ENCODE measurements around the gene NFASC.
A peak's percentile ranks its signal among the peaks of the same experiment; 100 is the strongest.

NFASC gene

DNA sequence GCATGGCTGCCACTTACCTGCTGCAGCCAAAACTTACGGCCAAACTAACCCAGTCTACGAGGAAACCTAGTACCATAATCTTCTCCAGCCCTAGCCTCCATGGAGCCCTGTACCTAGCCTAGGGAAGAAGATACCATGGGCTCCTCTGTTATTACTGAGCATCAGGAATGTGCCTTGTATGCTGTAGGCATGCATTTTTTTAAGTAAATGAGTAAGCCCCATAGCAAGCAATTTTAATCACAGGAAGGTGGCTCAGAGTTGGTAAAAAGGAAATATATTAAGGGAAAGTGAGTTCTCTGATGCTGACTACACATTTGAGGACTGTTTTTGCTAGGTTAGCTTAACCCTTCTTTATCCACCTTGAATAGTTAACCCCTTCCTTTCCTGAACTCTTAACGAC lies 21.2 kb downstream of the NFASC start:
- DNase-seq, result no peak

DNA sequence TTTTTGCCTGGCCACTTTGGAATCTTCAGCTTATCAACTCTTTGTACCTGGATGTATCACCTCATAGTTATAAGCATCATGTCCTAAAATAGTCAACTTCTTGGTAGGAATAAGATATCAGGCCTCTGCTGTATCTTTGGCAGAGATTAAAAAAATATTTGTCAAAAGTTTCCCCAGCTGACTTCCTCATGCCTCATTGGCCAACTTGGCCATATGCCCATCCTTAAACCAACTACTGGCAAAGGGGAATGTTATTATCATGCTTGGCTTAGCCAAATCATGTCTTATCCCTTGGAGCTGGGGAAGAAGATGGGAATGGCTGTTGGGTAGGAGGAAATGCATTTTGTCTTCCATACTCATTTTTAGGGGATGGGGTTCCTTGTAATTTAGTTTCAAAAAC lies 23.4 kb downstream of the NFASC start:
- DNase-seq, result no peak

DNA sequence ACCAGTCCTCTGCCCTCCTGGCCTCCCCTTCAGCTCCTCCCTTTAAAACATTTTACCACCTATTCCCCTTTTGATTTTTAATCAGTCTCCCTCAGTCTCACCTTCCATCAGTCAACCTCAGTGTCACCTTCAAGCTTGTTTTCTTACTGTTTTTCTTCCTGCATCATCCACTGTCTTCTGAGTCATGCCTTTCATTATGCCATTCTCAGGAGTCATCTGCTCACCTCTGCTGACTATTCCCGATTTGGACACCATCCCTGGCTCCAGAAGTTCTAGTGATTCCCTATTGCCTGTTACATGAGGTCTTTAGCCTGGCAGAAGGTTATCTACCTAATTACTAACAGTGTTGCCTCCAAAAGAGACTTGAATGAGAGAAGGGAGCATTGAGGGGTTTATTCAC lies 23.9 kb downstream of the NFASC start:
- DNase-seq, result no peak

- DNase-seq, result no peak
Observed at GRCh38 chr1:204896023-204896422, 25.4 kb downstream of the NFASC start.

GRCh38 chr1:204896787-204897469 lies 26.3 kb downstream of the NFASC start:
- no peak for DNase-seq

DNA sequence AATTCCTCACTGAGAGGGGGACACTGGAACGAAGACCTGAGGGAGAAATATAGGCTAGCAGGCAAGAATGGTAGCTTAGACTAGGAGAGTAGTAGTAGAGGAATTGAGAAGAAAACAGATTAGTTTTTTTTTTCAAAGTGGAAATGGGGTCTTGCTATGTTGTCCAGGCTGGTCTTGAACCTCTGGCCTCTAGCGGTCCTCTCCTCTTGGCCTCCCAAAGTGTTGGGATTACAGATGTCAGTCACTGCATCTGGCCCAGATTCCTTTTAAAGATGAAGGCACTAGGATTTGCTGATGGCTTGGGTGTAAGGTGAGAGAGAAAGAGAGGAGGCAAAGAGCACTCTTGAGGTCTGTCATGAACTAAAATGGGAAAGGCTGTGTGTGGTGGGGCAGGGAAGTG lies 30.1 kb downstream of the NFASC start:
- no peak for DNase-seq

GRCh38 chr1:204902671-204903070 lies 32.0 kb downstream of the NFASC start:
- no peak for DNase-seq

GRCh38 chr1:204904228-204904810 lies 33.7 kb downstream of the NFASC start:
- no peak for DNase-seq

DNA sequence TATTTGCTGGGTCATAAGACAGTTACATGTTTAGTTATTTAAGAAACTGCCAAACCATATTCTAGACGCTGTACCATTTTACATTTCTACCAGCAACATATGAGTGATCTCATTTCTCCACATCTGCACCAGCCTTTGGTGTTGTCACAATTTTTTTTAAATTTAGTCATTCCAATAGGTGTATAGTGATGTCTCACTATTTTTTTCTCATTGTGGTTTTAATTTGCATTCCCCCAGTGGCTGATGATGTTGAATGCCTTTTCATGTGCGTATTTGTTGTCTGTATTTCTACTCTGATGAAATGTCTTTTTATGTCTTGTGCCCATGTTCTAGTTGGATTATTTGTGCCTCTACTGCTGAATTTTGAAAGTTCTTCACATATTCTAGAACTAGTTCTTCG lies 38.4 kb downstream of the NFASC start:
- DNase-seq, result no peak

GRCh38 chr1:204915861-204916495 lies 45.3 kb downstream of the NFASC start:
- DNase-seq, result peak; percentile 3

DNA sequence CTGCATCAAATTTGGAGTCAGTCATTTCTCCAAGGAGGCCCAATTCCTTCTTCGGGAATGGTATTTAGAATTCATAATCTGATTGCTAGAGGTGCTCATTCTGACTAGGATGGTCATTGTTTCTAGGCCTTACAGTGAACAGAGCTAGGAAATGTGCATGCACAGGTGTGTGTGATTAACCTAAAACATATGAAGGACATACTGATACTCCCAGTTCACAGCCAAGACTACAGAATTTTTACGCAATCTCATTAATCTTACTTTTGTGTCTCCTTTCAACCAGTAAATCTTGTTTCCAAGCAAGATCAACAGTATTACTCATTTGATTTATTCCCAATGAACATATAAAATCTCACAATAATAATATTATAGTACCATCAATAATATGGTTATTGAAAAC lies 47.1 kb downstream of the NFASC start:
- DNase-seq, result no peak

GRCh38 chr1:204920511-204920910 lies 49.8 kb downstream of the NFASC start:
- DNase-seq, result no peak

- no peak for DNase-seq
Observed at GRCh38 chr1:204920967-204921366, 50.3 kb downstream of the NFASC start.

DNA sequence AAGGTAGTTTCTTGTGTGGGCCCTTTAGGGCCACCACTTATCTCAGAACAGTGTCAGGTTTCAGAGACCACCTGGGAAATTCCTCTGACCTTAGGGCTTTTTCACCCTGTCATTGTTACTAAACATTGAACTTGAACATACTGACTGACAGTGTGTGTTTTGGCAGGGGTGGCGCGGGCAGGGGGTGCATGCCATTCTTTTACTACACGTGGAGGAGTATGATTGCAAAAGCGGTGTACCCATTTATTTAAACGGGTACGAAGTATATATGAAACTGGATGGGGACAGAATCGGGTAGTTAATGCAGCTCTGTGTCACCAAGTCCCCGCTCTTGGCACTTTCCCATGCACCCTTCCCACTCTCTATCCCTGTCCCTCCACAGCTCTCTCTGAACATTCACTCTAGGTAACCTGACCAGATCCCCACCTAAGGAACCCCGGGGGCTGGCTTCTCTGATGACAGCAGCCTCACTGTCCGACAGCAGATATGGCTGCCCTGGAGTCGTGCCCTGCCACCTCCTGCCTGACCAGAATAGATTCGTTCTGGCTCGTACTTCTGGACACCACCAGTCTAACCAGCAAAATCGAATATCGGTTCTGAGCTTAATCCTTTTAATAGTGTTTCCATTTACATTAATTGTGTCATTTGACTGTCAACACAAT lies 51.3 kb downstream of the NFASC start:
- no peak for DNase-seq

- no peak for DNase-seq
Observed at GRCh38 chr1:204923201-204923600, 52.5 kb downstream of the NFASC start.

GRCh38 chr1:204923626-204924012 lies 53.0 kb downstream of the NFASC start:
- DNase-seq, result no peak

DNA sequence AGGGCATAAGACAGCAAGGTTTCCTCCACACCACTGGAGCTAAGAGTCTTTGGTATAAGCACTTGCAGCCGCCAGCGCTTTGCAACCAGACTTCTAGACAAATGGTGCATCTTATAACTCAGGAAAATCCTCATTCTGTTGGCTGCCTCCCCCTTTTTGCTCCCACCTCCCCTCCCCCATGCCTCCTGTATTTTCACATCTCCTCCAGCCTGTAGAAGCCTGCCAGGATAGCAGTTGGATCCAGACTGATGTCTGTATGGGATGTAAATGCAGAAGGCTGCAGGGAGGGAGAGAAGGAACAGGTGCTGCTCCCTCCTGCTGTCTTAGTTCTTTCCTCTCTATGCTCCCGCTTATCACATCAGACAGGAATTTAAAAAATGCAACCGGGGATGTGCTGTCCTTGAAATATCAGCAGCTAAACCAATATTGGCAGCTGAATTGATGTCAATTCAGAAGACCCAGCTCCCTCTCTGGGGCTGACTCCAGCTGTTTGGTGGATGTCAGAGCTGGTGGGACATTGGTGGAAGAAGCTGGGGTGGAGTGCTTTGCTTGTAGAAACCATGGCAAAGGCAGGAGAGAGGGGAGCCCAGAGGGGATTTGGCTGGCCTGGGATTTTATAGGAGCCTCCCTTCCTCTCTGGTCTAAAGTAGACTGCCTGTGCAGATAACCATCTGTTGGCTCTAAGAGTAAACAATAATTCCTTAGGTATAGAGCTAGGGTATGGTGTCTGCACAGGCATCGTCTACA lies 53.5 kb downstream of the NFASC start:
- DNase-seq, result no peak

- DNase-seq, result no peak
Observed at GRCh38 chr1:204925701-204926100, 55.0 kb downstream of the NFASC start.

- no peak for DNase-seq
Observed at GRCh38 chr1:204927673-204928641, 57.3 kb downstream of the NFASC start.

DNA sequence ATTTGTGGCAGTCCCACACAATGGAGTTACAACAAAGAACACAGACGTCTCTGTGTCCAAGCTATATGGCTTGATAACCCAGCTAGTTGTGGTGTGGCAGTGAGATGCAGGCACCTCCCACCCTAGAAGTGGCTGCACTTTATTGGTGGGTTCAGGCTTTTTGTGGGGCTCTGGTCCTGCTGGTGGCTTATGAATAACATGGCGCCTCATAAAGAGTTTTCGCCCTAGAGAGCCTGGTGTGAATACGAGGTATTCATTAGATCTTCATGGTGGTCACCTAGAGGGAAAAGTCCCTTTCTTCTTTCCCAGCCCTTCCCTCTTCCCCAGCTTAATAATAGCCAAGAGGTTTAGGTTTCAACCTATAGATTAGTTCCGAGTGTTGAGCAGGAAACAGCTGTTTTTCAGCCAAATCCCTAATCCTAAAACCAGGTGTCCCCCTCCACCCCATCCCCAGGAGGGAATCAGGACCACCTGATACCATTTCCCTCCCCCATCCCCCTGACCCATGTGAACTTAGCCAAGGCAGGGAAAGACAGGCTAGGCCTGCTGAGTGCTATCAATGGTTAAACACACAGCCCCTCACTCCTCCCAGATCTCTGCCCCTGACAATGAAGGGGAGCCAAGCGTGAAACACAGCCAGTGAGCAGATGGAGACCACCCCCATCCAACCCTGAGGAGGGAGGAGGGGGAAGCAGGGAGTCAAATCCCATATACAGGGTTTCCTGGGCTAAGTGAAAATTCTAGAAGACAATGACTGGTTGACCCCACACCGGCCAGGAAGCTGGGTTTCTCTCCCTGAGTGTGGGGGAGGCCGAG lies 58.2 kb downstream of the NFASC start:
- no peak for DNase-seq

GRCh38 chr1:204929487-204930154 lies 59.0 kb downstream of the NFASC start:
- no peak for DNase-seq

Data from NCI-H2029 (cell line).